Progenitor cell of endocrine pancreas (in vitro differentiated cells): ENCODE measurements around the gene IFT81. TPM values are rescaled to one million over a fixed set of nuclear protein-coding genes. Genes with fewer than 3 reads are reported as not detected.

Experiments
- DNase-seq: peaks from one replicate; pipeline ENCODE4 v3.0.0; 2021; ENCODE audit warnings: low spot score; ENCODE audit not compliant: unreplicated experiment
- H3K27ac Mint-ChIP-seq: 2 replicates; pipeline ENCODE4 v1.8.0; 2021; ENCODE audit warnings: mild to moderate bottlenecking, moderate library complexity, mixed read lengths
- H3K27me3 Mint-ChIP-seq: 2 replicates; pipeline ENCODE4 v1.8.0; 2021; ENCODE audit warnings: mixed read lengths
- H3K36me3 Mint-ChIP-seq: 2 replicates; pipeline ENCODE4 v1.8.0; 2022; ENCODE audit warnings: mixed read lengths; ENCODE audit not compliant: insufficient read depth
- H3K4me1 Mint-ChIP-seq: 2 replicates; pipeline ENCODE4 v1.8.0; 2021; ENCODE audit warnings: low read depth, mixed read lengths
- H3K4me3 Mint-ChIP-seq: 2 replicates; pipeline ENCODE4 v1.8.0; 2021; ENCODE audit warnings: low read depth, mild to moderate bottlenecking, moderate library complexity, mixed read lengths
- H3K9me3 Mint-ChIP-seq: 2 replicates; pipeline ENCODE4 v1.8.0; 2021; ENCODE audit warnings: low read depth, mixed read lengths
- total RNA-seq: library from RNA; stranded (reverse); gene quantifications from 2 replicates; pipeline ENCODE4 v1.2.1, GENCODE V29; 2021
- TF ChIP-seq, protein P1 (sequence below): fragments of 200-600 bp; sonication (generic); IDR thresholded peaks from one replicate; pipeline ENCODE4 v1.5.0; 2021; ENCODE audit warnings: antibody characterized with exemption, mild to moderate bottlenecking; ENCODE audit not compliant: unreplicated experiment

The IFT81 gene
- total RNA-seq, 1 donor from 2014 or later, result 48.7 TPM

DNA sequence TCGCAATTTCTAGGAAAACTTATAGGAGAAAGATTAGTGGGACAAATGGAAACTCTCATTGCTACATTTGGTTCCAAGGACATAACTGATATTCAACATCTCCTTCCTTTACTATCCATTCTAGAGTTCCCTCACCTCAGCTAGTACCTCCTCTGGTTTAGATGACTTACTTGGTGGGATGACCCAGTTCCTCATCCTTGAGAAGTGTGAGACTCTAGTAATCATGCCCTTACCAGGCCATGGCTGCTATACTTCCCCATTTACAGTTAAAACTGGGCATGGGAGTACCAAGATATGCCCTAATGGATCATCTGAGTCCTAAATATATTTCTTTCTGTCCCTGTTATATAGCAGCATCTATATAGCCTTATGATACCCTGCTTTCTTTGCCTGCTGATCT is 58.1 kb downstream of the IFT81 start:
- H3K4me3 Mint-ChIP-seq, result no peak overlapping the region

DNA sequence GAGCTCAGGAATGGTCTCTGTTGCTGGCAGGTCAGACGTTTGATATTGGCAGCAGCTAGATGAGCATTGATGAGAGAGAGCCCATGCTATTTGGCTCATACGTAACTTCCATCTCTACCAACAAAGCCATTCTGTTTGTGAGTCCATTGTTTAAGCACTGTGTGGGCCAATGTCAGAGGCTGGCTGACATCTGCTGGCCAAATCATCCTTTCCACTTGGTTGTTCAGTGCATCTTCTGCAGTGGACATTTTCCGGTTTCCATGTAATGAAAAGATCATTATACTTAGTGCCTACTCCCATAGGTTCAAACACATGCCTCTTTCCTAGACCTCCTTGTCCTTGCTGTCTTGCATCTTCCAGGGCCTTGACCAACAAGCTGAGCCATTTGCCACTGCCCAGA is 59.2 kb downstream of the IFT81 start:
- Mint-ChIP-seq H3K4me1 (no peaks in the 10 kb centered on the region), H3K9me3 (peaks cover 17% of the 10 kb centered on the region), H3K27me3 (no peaks in the 10 kb centered on the region), H3K27ac (no peak overlapping the region), H3K36me3 (peaks cover 42% of the 10 kb centered on the region), H3K4me3 (no peak overlapping the region)
- TF ChIP-seq, protein P1, sequence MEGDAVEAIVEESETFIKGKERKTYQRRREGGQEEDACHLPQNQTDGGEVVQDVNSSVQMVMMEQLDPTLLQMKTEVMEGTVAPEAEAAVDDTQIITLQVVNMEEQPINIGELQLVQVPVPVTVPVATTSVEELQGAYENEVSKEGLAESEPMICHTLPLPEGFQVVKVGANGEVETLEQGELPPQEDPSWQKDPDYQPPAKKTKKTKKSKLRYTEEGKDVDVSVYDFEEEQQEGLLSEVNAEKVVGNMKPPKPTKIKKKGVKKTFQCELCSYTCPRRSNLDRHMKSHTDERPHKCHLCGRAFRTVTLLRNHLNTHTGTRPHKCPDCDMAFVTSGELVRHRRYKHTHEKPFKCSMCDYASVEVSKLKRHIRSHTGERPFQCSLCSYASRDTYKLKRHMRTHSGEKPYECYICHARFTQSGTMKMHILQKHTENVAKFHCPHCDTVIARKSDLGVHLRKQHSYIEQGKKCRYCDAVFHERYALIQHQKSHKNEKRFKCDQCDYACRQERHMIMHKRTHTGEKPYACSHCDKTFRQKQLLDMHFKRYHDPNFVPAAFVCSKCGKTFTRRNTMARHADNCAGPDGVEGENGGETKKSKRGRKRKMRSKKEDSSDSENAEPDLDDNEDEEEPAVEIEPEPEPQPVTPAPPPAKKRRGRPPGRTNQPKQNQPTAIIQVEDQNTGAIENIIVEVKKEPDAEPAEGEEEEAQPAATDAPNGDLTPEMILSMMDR, result no peak
- DNase-seq, result no peak

More for the DNA sequence above, 58.1 kb downstream of the IFT81 start:
- Mint-ChIP-seq H3K27me3 (no peaks in the 10 kb centered on the region), H3K4me1 (no peaks in the 10 kb centered on the region), H3K27ac (no peak overlapping the region), H3K36me3 (peaks cover 38% of the 10 kb centered on the region), H3K9me3 (peaks cover 17% of the 10 kb centered on the region)
- TF ChIP-seq, protein P1, result no peak
- DNase-seq, result no peak

DNA sequence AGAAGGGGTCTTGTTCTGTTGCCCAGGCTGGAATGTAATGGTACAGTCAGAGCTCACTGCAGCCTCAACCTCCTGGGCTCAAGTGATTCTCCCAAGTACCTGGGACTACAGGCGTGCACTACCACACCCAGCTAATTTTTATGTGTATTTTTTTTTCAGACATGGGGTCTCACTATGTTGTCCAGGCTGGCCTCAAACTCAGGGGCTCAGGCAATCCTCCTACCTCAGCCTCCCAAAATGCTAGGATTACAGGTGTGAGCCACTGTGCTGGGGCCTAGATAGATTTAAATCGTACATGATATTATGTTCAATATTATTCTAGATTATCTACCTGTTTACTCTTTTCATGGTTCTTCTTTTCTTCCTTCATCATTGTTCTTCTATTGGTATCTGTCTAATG is 61.5 kb downstream of the IFT81 start:
- peaks cover 51% of the 10 kb centered on the region for H3K36me3 Mint-ChIP-seq
- TF ChIP-seq, protein P1, result no peak
- H3K27me3 Mint-ChIP-seq, result no peaks in the 10 kb centered on the region
- DNase-seq, result no peak
- no peak overlapping the region for H3K27ac Mint-ChIP-seq
- H3K4me3 Mint-ChIP-seq, result no peak overlapping the region
- H3K9me3 Mint-ChIP-seq, result peaks cover 17% of the 10 kb centered on the region
- H3K4me1 Mint-ChIP-seq, result no peaks in the 10 kb centered on the region

DNA sequence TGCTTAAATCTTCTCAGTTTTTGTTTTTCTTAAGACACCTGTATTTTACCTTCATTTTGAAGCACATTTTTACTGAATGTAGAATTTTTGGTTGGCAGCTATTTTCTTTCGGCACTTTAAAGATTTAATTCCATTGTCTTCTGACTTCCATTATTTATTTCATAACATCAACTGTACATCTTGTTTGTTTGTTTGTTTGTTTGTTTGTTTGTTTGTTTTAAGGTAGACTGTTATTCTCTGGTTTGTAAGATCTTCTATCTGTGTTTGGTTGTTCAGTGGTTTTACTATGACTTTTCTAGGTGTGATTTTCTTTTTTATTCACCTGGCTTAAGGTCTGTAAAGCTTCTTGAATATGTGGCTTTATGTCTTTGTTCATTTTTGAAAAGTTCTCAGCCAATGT is 61.9 kb downstream of the IFT81 start:
- Mint-ChIP-seq H3K27me3 (no peaks in the 10 kb centered on the region), H3K9me3 (peaks cover 17% of the 10 kb centered on the region), H3K4me3 (no peak overlapping the region), H3K4me1 (no peaks in the 10 kb centered on the region), H3K36me3 (peaks cover 53% of the 10 kb centered on the region), H3K27ac (no peak overlapping the region)
- TF ChIP-seq, protein P1, result no peak
- no peak for DNase-seq

DNA sequence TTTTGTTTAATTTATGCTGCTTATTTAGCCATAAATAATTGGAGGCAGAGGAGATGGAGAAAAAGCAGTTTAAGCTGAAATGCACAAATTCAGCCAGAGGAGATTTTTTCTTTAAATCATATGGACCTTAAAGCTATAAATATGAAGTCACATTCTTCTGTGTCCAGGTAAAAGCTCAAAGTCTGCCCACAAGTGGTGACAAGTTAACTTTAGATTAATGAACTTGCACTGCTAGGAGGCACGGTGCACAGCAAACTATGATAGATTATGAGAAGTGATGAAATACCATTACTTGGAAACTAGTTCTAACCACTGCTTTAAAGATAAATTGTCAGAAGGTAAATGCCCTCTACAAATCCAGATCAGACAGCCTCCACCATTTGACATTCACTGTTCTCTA is 69.0 kb downstream of the IFT81 start:
- peaks cover 41% of the 10 kb centered on the region for H3K36me3 Mint-ChIP-seq
- no peaks in the 10 kb centered on the region for H3K9me3 Mint-ChIP-seq

More for the DNA sequence above, 69.0 kb downstream of the IFT81 start:
- Mint-ChIP-seq H3K27me3 (no peaks in the 10 kb centered on the region), H3K4me1 (no peaks in the 10 kb centered on the region), H3K4me3 (no peak overlapping the region), H3K27ac (no peak overlapping the region)
- no peak for DNase-seq
- TF ChIP-seq, protein P1, result no peak
